ENCODE results near the gene FAAP20. TPM values are rescaled to one million over a fixed set of nuclear protein-coding genes. Genes with fewer than 3 reads are reported as not detected.

The FAAP20 gene
- total RNA-seq, 1 experiment from 2014 or later = 112 TPM

- intact Hi-C loops (cut with micrococcal nuclease) = no loop called here
- TF ChIP-seq MAX (IDR thresholded peaks at IDR 0.05) = no peak
- TF ChIP-seq EZH2 (IDR thresholded peaks at IDR 0.05) = no peak
- no peak overlapping the region for H3K9ac ChIP-seq (ENCODE audit: low read length)
- H3K27me3 ChIP-seq (ENCODE audit: insufficient read depth, low read length) = no peaks in the 10 kb centered on the region
- H3K9me2 ChIP-seq (ENCODE audit: insufficient read depth) = no peaks in the 10 kb centered on the region
- ATAC-seq = no peak
- no peak overlapping the region for H3K27ac ChIP-seq (ENCODE audit: low read depth, low read length)
- peaks cover 100% of the 10 kb centered on the region for H3K79me2 ChIP-seq (ENCODE audit: insufficient read depth, low read length)
- no peak overlapping the region for H2AFZ ChIP-seq (ENCODE audit: low read depth, low read length, poor library complexity, severe bottlenecking)
- no peak overlapping the region for H3K4me2 ChIP-seq (ENCODE audit: low read length)
- no peak overlapping the region for H3K4me3 ChIP-seq (replicated peaks in 1 of 2; ENCODE audit: low read depth in 1 of 2, low read length in 2 of 2)
- DNase-seq (ENCODE audit: low read depth, low spot score) = no peak
- ChIA-PET CTCF (no interaction called here), POLR2A (interaction anchor here (1.6 kb wide), 1 partner anchor 10 kb away, joined by 3 read pairs; no protein-coding TSS in a partner anchor), RAD21 (ENCODE audit: low non-redundant PET in 1 of 2, low total read pairs in 2 of 2, uncharacterized antibody in 2 of 2, unreplicated experiment in 2 of 2) (no interaction called here)
- H3K36me3 ChIP-seq (ENCODE audit: control insufficient read depth in 1 of 2, insufficient read depth in 2 of 2, low read length in 2 of 2) = peaks cover 0 to 10% of the 10 kb centered on the region in 2 experiments; a peak in 2 of 4 replicates
- no peaks in the 10 kb centered on the region for H3K4me1 ChIP-seq (ENCODE audit: control insufficient read depth in 1 of 2, insufficient read depth in 2 of 2, low read length in 2 of 2)
- H3K9me3 ChIP-seq (ENCODE audit: control insufficient read depth in 1 of 2, insufficient read depth in 1 of 2, low read depth in 1 of 2, low read length in 2 of 2) = no peaks in the 10 kb centered on the region
- H4K20me1 ChIP-seq (ENCODE audit: insufficient read depth) = peaks cover 5% of the 10 kb centered on the region; the same call in 1 of the 2 replicates
- BruUV-seq (replicated peaks) = no TSS peak
Observed at GRCh38 chr1:2239013-2239370, 44.4 kb upstream of the FAAP20 start.

GRCh38 chr1:2238361-2239012 lies 43.9 kb upstream of the FAAP20 start:
- no peak overlapping the region for H2AFZ ChIP-seq (ENCODE audit: low read depth, low read length, poor library complexity, severe bottlenecking)
- DNase-seq (ENCODE audit: low read depth, low spot score) (no peak), ATAC-seq (no peak)
- no peak overlapping the region for H3K27ac ChIP-seq (ENCODE audit: low read depth, low read length)
- no peak overlapping the region for H3K4me3 ChIP-seq (replicated peaks in 1 of 2; ENCODE audit: low read depth in 1 of 2, low read length in 2 of 2)
- ChIA-PET RAD21 (ENCODE audit: low non-redundant PET in 1 of 2, low total read pairs in 2 of 2, uncharacterized antibody in 2 of 2, unreplicated experiment in 2 of 2) (no interaction called here), POLR2A (interaction anchor here (1.6 kb wide), 1 partner anchor 9 kb away, joined by 3 read pairs; no protein-coding TSS in a partner anchor), CTCF (no interaction called here)
- peaks cover 0 to 10% of the 10 kb centered on the region in 2 experiments; a peak in 2 of 4 replicates for H3K36me3 ChIP-seq (ENCODE audit: control insufficient read depth in 1 of 2, insufficient read depth in 2 of 2, low read length in 2 of 2)
- H4K20me1 ChIP-seq (ENCODE audit: insufficient read depth) = peaks cover 5% of the 10 kb centered on the region; the same call in 1 of the 2 replicates
- no TSS peak for BruUV-seq (replicated peaks)
- no peaks in the 10 kb centered on the region for H3K27me3 ChIP-seq (ENCODE audit: insufficient read depth, low read length)
- intact Hi-C loops (cut with micrococcal nuclease) = no loop called here
- no peak overlapping the region for H3K4me2 ChIP-seq (ENCODE audit: low read length)
- no peaks in the 10 kb centered on the region for H3K9me3 ChIP-seq (ENCODE audit: control insufficient read depth in 1 of 2, insufficient read depth in 1 of 2, low read depth in 1 of 2, low read length in 2 of 2)
- no peaks in the 10 kb centered on the region for H3K9me2 ChIP-seq (ENCODE audit: insufficient read depth)
- H3K9ac ChIP-seq (ENCODE audit: low read length) = no peak overlapping the region
- no peaks in the 10 kb centered on the region for H3K4me1 ChIP-seq (ENCODE audit: control insufficient read depth in 1 of 2, insufficient read depth in 2 of 2, low read length in 2 of 2)
- H3K79me2 ChIP-seq (ENCODE audit: insufficient read depth, low read length) = peaks cover 100% of the 10 kb centered on the region
- no peak for TF ChIP-seq CBX3 (IDR thresholded peaks at IDR 0.05; ENCODE audit: low read depth)
- no peak for TF ChIP-seq FOSL1 (IDR thresholded peaks at IDR 0.05; ENCODE audit: low read depth)
- no peak for TF ChIP-seq MAX (IDR thresholded peaks at IDR 0.05)
- TF ChIP-seq ATF3 (IDR thresholded peaks at IDR 0.05) = no peak
- no peak for TF ChIP-seq YY1 (IDR thresholded peaks at IDR 0.05; ENCODE audit: extremely low read depth, insufficient replicate concordance, low read depth, low read length)
- no peak for TF ChIP-seq POLR2A (IDR thresholded peaks at IDR 0.05; ENCODE audit: borderline replicate concordance, extremely low read depth, insufficient read depth, insufficient read length)
- TF ChIP-seq ELF1 (IDR thresholded peaks at IDR 0.05; ENCODE audit: borderline replicate concordance, low read depth) = no peak
- TF ChIP-seq CEBPB (IDR thresholded peaks at IDR 0.05; ENCODE audit: low read depth) = no peak
- TF ChIP-seq EZH2 (IDR thresholded peaks at IDR 0.05) = no peak
- no peak for TF ChIP-seq POLR2AphosphoS5 (IDR thresholded peaks at IDR 0.05; ENCODE audit: low read depth, low read length)
- TF ChIP-seq, protein P1, sequence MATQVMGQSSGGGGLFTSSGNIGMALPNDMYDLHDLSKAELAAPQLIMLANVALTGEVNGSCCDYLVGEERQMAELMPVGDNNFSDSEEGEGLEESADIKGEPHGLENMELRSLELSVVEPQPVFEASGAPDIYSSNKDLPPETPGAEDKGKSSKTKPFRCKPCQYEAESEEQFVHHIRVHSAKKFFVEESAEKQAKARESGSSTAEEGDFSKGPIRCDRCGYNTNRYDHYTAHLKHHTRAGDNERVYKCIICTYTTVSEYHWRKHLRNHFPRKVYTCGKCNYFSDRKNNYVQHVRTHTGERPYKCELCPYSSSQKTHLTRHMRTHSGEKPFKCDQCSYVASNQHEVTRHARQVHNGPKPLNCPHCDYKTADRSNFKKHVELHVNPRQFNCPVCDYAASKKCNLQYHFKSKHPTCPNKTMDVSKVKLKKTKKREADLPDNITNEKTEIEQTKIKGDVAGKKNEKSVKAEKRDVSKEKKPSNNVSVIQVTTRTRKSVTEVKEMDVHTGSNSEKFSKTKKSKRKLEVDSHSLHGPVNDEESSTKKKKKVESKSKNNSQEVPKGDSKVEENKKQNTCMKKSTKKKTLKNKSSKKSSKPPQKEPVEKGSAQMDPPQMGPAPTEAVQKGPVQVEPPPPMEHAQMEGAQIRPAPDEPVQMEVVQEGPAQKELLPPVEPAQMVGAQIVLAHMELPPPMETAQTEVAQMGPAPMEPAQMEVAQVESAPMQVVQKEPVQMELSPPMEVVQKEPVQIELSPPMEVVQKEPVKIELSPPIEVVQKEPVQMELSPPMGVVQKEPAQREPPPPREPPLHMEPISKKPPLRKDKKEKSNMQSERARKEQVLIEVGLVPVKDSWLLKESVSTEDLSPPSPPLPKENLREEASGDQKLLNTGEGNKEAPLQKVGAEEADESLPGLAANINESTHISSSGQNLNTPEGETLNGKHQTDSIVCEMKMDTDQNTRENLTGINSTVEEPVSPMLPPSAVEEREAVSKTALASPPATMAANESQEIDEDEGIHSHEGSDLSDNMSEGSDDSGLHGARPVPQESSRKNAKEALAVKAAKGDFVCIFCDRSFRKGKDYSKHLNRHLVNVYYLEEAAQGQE (IDR thresholded peaks at IDR 0.05; ENCODE audit: low read depth) = no peak
- TF ChIP-seq SIN3A (IDR thresholded peaks at IDR 0.05; ENCODE audit: low read depth) = no peak
- TF ChIP-seq SRF (IDR thresholded peaks at IDR 0.05; ENCODE audit: low read depth) = no peak
- TF ChIP-seq ZNF274 (IDR thresholded peaks at IDR 0.05; ENCODE audit: low read depth, low read length) = no peak
